NT2/D1 (cell line): ENCODE data around the gene TTC34.

Experiments
- DNase-seq: peaks from one replicate; pipeline ENCODE4 v3.0.0-alpha.2; 2011; ENCODE audit warnings: low read depth, low spot score
- H3K27me3 ChIP-seq: 2 replicates; pipeline ENCODE4 v1.6.0; 2011; ENCODE audit warnings: mild to moderate bottlenecking; ENCODE audit not compliant: insufficient read length, insufficient read depth
- H3K36me3 ChIP-seq: 2 replicates; pipeline ENCODE4 v1.6.1; 2011; ENCODE audit warnings: mild to moderate bottlenecking, low read length, mixed read lengths; ENCODE audit not compliant: insufficient read depth, insufficient read length
- H3K4me1 ChIP-seq: 2 replicates; pipeline ENCODE4 v1.5.1; 2011; ENCODE audit not compliant: insufficient read depth, insufficient read length
- H3K4me3 ChIP-seq: 2 replicates; pipeline ENCODE4 v1.5.1; 2011; ENCODE audit warnings: low read depth; ENCODE audit not compliant: insufficient read length
- H3K9ac ChIP-seq: 2 replicates; pipeline ENCODE4 v1.6.0; 2011; ENCODE audit warnings: low read depth; ENCODE audit not compliant: insufficient read length
- H3K9me3 ChIP-seq: 2 replicates; pipeline ENCODE4 v1.5.1; 2011; ENCODE audit warnings: mild to moderate bottlenecking, low read length; ENCODE audit not compliant: insufficient read depth
- SUZ12 ChIP-seq: IDR thresholded peaks from 2 replicates; pipeline ENCODE4 v1.6.1; 2011; ENCODE audit not compliant: insufficient read length, insufficient read depth; ENCODE audit errors: extremely low read depth
- YY1 ChIP-seq: IDR thresholded peaks from 2 replicates; pipeline ENCODE4 v1.6.1; 2011; ENCODE audit not compliant: insufficient read length, insufficient read depth
- ZNF274 ChIP-seq: IDR thresholded peaks from 2 replicates; pipeline ENCODE4 v1.6.1; 2011; ENCODE audit warnings: mild to moderate bottlenecking, low read depth, low read length

TTC34 gene

GRCh38 chr1:2810281-2810680 is 8.8 kb upstream of the TTC34 start:
- TF ChIP-seq YY1, result no peak
- no peak for TF ChIP-seq SUZ12
- TF ChIP-seq ZNF274, result no peak
- no peak for DNase-seq
- Histone ChIP-seq H3K4me1 (peaks cover 3% of the 10 kb centered on the region), H3K9ac (no peak overlapping the region), H3K27me3 (no peaks in the 10 kb centered on the region), H3K9me3 (peaks cover 21% of the 10 kb centered on the region; the same call in 1 of the 2 replicates), H3K4me3 (no peak overlapping the region), H3K36me3 (no peaks in the 10 kb centered on the region)

DNA sequence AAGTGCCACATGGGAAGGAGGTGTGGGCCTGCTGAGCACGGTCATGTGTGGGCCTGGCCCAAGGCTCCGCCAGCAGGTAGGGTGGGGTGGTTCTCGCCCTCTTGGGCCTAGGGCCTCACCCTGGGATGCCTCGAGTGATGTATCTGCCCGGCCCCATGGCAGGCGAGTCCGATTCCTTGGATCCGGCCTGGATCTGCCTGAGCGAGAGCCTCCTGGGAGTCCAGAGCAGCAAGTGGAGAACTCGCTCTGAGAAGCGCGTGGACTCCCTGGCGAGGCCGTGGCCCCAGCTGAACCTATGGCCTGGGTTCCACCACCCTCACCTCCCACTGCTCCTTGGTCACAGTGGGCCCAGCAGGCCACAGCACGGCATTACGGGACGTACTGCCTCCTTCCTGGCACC is 8.2 kb upstream of the TTC34 start:
- Histone ChIP-seq H3K9ac (no peak overlapping the region), H3K9me3 (peaks cover 21% of the 10 kb centered on the region; the same call in 1 of the 2 replicates), H3K4me3 (no peak overlapping the region), H3K27me3 (no peaks in the 10 kb centered on the region), H3K36me3 (no peaks in the 10 kb centered on the region), H3K4me1 (peaks cover 4% of the 10 kb centered on the region)
- DNase-seq, result no peak
- TF ChIP-seq SUZ12, result no peak
- TF ChIP-seq ZNF274, result no peak
- TF ChIP-seq YY1, result no peak

- Histone ChIP-seq H3K9me3 (peaks cover 21% of the 10 kb centered on the region; the same call in 1 of the 2 replicates), H3K9ac (no peak overlapping the region), H3K36me3 (no peaks in the 10 kb centered on the region), H3K4me1 (peaks cover 9% of the 10 kb centered on the region), H3K27me3 (no peaks in the 10 kb centered on the region), H3K4me3 (no peak overlapping the region)
- no peak for DNase-seq
- no peak for TF ChIP-seq SUZ12
- TF ChIP-seq ZNF274, result no peak
- TF ChIP-seq YY1, result no peak
Observed at GRCh38 chr1:2808831-2809605, 7.5 kb upstream of the TTC34 start.

DNA sequence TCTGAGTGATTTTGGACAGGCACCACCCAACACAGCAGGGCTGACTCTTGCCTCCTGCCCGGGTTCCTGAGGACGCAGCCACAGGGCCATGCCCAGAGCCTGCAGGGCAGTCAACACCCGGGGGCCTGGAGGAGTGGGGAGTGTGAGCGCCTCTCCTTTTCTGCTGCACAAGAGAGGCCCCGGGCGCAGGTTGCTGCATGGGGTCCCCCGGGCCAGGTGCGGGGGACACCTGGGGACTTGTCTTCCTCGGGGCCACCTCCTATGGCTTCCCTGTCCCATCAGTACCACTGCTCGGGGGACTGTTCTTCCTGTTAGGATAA is 6.9 kb upstream of the TTC34 start:
- no peak overlapping the region for H3K4me3 ChIP-seq
- H3K9ac ChIP-seq, result no peak overlapping the region
- no peaks in the 10 kb centered on the region for H3K36me3 ChIP-seq
- H3K4me1 ChIP-seq, result peaks cover 11% of the 10 kb centered on the region
- DNase-seq, result no peak
- peaks cover 14% of the 10 kb centered on the region; the same call in 1 of the 2 replicates for H3K9me3 ChIP-seq
- TF ChIP-seq YY1, result no peak
- no peak for TF ChIP-seq ZNF274
- no peak for TF ChIP-seq SUZ12
- H3K27me3 ChIP-seq, result no peaks in the 10 kb centered on the region

DNA sequence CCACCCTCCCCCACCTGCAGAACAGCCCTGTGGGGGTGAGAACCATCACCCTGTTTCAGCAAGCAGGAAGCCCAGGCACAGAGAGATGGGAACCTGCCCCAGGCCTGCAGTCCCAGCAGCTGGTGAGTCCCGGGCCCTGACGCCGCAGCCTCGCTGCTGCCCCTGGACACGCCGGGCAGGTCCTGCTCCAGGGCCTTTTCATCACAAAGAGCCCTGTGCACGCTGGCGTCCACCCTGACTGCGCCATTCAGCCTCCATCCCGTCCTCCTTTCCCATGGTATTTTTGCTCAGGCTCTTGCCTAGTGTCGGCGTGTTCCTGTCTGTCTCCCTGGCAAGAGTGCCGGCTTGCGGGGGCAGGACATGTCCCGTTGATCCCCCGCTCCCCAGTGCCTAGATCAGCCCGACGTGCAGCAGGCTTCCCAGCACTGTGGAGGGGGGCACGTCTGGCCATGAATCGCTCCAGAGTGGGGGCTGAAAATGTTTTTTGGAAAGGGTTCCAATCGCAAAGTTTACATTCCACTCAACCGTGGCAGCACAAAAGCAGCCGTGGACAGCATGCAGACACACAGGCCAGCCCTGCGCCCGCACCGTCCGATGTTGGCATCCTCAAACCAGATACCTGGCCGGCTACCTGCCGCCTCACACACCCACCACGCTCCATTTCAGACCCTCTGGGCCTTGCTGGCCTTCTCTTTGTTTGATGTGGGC is 6.3 kb upstream of the TTC34 start:
- peaks cover 9% of the 10 kb centered on the region; the same call in 1 of the 2 replicates for H3K9me3 ChIP-seq
- no peak for DNase-seq
- no peaks in the 10 kb centered on the region for H3K36me3 ChIP-seq
- no peak overlapping the region for H3K9ac ChIP-seq
- H3K27me3 ChIP-seq, result no peaks in the 10 kb centered on the region
- H3K4me3 ChIP-seq, result no peak overlapping the region
- TF ChIP-seq SUZ12, result no peak
- no peak for TF ChIP-seq YY1
- no peak for TF ChIP-seq ZNF274
- peaks cover 11% of the 10 kb centered on the region for H3K4me1 ChIP-seq

DNA sequence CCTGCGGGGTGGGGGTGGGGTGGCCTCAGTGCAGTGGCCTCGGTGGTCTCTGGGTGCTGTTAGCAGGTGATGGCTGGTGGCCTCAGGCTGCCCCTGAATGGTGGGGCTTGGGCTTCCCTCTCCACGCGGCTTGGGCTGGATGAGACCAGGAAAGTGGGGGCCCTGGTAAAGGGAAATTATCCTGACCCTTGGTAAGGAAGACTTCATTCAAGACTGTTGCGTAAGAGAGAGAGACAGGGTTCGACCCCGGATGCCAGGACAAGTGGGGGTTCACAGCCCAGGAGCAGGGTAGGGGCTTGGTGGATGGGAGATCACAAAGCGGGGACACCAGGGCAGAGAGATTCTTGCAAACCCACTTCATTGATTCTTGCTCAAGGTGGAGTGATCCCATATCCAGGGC is 5.5 kb upstream of the TTC34 start:
- no peaks in the 10 kb centered on the region for H3K27me3 ChIP-seq

DNA sequence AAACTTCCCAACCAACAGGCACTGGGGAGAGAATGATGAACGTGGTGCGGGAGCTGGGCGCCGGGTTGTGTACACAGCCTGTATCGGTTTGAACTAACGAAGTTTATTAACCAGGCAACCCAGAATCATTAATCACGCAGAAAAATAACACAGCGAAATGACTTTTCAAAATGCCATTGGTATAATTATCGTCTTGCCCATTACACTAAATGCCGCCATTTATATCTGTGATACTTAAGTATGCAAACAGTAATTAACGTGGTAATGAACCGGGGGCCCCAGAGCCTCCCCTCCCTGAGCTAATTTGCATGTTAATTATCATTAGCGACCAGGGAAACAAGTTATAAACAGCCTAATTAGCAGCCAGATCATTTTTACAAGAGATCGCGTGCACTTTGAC is 5.1 kb upstream of the TTC34 start:
- no peak overlapping the region for H3K9ac ChIP-seq
- H3K36me3 ChIP-seq, result no peaks in the 10 kb centered on the region
- TF ChIP-seq ZNF274 (no peak), YY1 (no peak), SUZ12 (no peak)
- no peaks in the 10 kb centered on the region for H3K9me3 ChIP-seq
- no peaks in the 10 kb centered on the region for H3K27me3 ChIP-seq
- no peak for DNase-seq
- no peak overlapping the region for H3K4me3 ChIP-seq
- peaks cover 11% of the 10 kb centered on the region for H3K4me1 ChIP-seq

More for the DNA sequence above, 5.5 kb upstream of the TTC34 start:
- peaks cover 11% of the 10 kb centered on the region for H3K4me1 ChIP-seq
- DNase-seq, result no peak
- H3K9me3 ChIP-seq, result peaks cover under 1% of the 10 kb centered on the region; the same call in 1 of the 2 replicates
- no peak overlapping the region for H3K9ac ChIP-seq
- H3K36me3 ChIP-seq, result no peaks in the 10 kb centered on the region
- no peak for TF ChIP-seq ZNF274
- no peak for TF ChIP-seq YY1
- TF ChIP-seq SUZ12, result no peak
- H3K4me3 ChIP-seq, result no peak overlapping the region
